ENCODE data around the gene MYO5B. TPM values are rescaled to one million over a fixed set of nuclear protein-coding genes. Genes with fewer than 3 reads are reported as not detected.

Gene MYO5B
- total RNA-seq, 4 donors from 2014 or later = 6.3 to 35.2 (median 10.2) TPM

GRCh38 chr18:49878567-49879270, 316.2 kb downstream of the MYO5B start:
- 71 to 77% methylated on average over 10 of the region's 10 CpGs for WGBS, 2 donors
- Histone ChIP-seq H3K4me3 (no peak overlapping the region), H3K4me1 (no peaks in the 10 kb centered on the region), H3K9me3 (no peaks in the 10 kb centered on the region), H3K36me3 (no peaks in the 10 kb centered on the region), H3K27me3 (no peaks in the 10 kb centered on the region), H3K27ac (no peak overlapping the region)
- DNase-seq (ENCODE audit: low spot score in 2 of 2) = no peak
- TF ChIP-seq POLR2A (IDR thresholded peaks at IDR 0.05) (no peak), EP300 (IDR thresholded peaks at IDR 0.05) (no peak)
- TF ChIP-seq, protein P1, sequence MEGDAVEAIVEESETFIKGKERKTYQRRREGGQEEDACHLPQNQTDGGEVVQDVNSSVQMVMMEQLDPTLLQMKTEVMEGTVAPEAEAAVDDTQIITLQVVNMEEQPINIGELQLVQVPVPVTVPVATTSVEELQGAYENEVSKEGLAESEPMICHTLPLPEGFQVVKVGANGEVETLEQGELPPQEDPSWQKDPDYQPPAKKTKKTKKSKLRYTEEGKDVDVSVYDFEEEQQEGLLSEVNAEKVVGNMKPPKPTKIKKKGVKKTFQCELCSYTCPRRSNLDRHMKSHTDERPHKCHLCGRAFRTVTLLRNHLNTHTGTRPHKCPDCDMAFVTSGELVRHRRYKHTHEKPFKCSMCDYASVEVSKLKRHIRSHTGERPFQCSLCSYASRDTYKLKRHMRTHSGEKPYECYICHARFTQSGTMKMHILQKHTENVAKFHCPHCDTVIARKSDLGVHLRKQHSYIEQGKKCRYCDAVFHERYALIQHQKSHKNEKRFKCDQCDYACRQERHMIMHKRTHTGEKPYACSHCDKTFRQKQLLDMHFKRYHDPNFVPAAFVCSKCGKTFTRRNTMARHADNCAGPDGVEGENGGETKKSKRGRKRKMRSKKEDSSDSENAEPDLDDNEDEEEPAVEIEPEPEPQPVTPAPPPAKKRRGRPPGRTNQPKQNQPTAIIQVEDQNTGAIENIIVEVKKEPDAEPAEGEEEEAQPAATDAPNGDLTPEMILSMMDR (IDR thresholded peaks at IDR 0.05) = no peak

- WGBS, 2 donors = 92 to 93% methylated on average over 2 of the region's 2 CpGs
- TF ChIP-seq POLR2A (IDR thresholded peaks at IDR 0.05) = no peak
- no peak for TF ChIP-seq EP300 (IDR thresholded peaks at IDR 0.05)
- TF ChIP-seq, protein P1 (IDR thresholded peaks at IDR 0.05) = no peak
- Histone ChIP-seq H3K27ac (no peak overlapping the region), H3K27me3 (no peaks in the 10 kb centered on the region), H3K4me1 (no peaks in the 10 kb centered on the region), H3K36me3 (no peaks in the 10 kb centered on the region), H3K9me3 (no peaks in the 10 kb centered on the region), H3K4me3 (no peak overlapping the region)
- no peak for DNase-seq (ENCODE audit: low spot score in 2 of 2)
These were observed 316.9 kb downstream of the MYO5B start for GRCh38 chr18:49878015-49878414.

- no peaks in the 10 kb centered on the region for H3K4me1 ChIP-seq
- no peak overlapping the region for H3K27ac ChIP-seq
- DNase-seq (ENCODE audit: low spot score in 2 of 2) = no peak
- no peaks in the 10 kb centered on the region for H3K9me3 ChIP-seq
- H3K36me3 ChIP-seq = peaks cover 0 to 7% (median 0%) of the 10 kb centered on the region in 3 donors
- TF ChIP-seq EP300 (IDR thresholded peaks at IDR 0.05) = no peak
- TF ChIP-seq, protein P1 (IDR thresholded peaks at IDR 0.05) = no peak
- no peak for TF ChIP-seq POLR2A (IDR thresholded peaks at IDR 0.05)
- no peak overlapping the region for H3K4me3 ChIP-seq
- no peaks in the 10 kb centered on the region for H3K27me3 ChIP-seq
- WGBS, 2 donors = 64 to 90% methylated on average over 4 of the region's 4 CpGs
These were observed 318.4 kb downstream of the MYO5B start for GRCh38 chr18:49876536-49876935.

DNA sequence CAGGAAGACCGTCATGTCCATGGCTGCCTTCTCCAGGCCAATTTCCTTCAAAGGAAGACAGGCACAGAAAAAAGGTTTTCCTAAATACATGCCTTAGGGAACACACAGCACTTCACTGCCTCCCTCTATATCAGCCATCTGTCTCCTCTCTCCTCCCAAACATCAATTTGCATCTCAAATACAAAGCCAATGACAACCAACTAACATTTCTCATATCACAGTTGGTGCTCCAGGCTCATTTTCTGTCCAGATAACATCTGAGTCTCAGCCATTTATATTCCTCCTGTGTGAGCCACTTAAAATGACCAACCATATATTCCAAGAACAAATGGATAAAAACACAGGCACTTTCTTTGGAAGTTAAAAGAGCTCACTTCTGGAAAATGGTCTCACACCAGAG, 319.2 kb downstream of the MYO5B start:
- TF ChIP-seq, protein P1 (IDR thresholded peaks at IDR 0.05) = no peak
- TF ChIP-seq EP300 (IDR thresholded peaks at IDR 0.05) (no peak), POLR2A (IDR thresholded peaks at IDR 0.05) (no peak)
- WGBS, 2 donors = 71 to 74% methylated on average over 1 of the region's 1 CpG
- Histone ChIP-seq H3K27me3 (no peaks in the 10 kb centered on the region), H3K9me3 (no peaks in the 10 kb centered on the region), H3K36me3 (peaks cover 0 to 7% (median 0%) of the 10 kb centered on the region in 3 donors), H3K4me3 (no peak overlapping the region), H3K4me1 (no peaks in the 10 kb centered on the region), H3K27ac (no peak overlapping the region)
- no peak for DNase-seq (ENCODE audit: low spot score in 2 of 2)

DNA sequence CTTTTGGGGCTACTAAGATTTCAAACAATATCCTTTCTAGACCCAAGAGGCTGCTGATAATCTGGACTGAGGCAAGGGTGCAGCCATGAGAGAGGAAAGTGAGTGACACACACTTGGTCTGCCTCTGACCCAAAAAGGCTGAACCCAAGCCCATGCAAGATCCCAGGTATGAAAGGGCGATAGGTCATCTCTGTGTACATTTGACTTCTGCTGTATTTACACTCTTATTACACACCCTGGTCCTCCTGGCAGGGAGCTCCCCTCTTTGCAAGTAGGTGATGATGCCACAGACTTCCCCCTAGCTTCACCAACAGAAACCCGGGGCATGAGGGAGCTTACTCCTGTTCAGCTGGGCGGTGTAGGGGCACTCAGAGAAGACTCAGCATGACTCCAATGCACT, 319.8 kb downstream of the MYO5B start:
- H3K27ac ChIP-seq = no peak overlapping the region
- peaks cover 0 to 7% (median 0%) of the 10 kb centered on the region in 3 donors for H3K36me3 ChIP-seq
- no peaks in the 10 kb centered on the region for H3K4me1 ChIP-seq
- no peak for DNase-seq (ENCODE audit: low spot score in 2 of 2)
- no peaks in the 10 kb centered on the region for H3K9me3 ChIP-seq
- WGBS, 2 donors = 90 to 95% methylated on average over 2 to 3 of the region's 3 CpGs
- H3K4me3 ChIP-seq = no peak overlapping the region
- TF ChIP-seq, protein P1 (IDR thresholded peaks at IDR 0.05) = no peak
- TF ChIP-seq EP300 (IDR thresholded peaks at IDR 0.05) (no peak), POLR2A (IDR thresholded peaks at IDR 0.05) (no peak)
- H3K27me3 ChIP-seq = no peaks in the 10 kb centered on the region
